DMS153 treated with DMSO at 0.1 percent for 48 hours (cell line): ENCODE data around the gene PRSS36.
"Not testable (repeated sequence)": the region's sequence is repeated elsewhere in the genome, so short reads cannot be mapped to it uniquely, and the experiment has no call there.

Experiments used
- DNase-seq: peaks from one replicate; lab custom pipeline; 2025; ENCODE audit not compliant: unreplicated experiment; lab: John Stamatoyannopoulos, UW

Gene PRSS36

GRCh38 chr16:31142109-31143010 is 7.5 kb downstream of the PRSS36 start:
- DNase-seq: peak; percentile 96

DNA sequence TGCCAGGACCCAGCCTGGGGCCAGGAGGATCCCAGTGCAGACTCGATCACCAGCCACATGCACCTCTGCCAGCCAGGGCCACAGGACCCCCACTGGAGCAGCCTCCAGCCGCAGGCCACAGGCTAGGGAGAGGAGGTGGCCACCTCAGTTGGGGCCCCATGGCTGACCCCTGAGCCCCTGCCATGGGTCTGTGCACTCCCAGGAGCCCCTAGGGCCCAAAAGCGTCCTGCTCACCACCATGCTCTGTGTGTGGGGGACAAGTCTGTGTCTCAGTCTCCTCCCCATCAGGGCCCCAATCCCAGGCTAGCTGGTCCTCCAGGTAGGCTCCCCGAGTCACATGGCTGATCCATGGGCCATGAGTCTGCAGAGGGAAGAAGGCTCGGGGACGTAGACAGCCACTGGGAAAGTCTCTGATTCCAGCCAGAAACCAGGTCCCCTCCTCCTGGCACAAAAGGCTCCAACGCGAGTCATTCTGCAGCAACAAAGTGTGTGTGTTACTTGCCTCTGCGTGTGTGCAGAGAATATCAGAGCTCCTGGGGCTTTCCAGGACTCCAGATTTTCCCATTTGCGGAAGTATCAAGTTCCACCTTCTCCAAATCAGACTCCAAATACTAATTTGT is 8.3 kb downstream of the PRSS36 start:
- DNase-seq: no peak

DNA sequence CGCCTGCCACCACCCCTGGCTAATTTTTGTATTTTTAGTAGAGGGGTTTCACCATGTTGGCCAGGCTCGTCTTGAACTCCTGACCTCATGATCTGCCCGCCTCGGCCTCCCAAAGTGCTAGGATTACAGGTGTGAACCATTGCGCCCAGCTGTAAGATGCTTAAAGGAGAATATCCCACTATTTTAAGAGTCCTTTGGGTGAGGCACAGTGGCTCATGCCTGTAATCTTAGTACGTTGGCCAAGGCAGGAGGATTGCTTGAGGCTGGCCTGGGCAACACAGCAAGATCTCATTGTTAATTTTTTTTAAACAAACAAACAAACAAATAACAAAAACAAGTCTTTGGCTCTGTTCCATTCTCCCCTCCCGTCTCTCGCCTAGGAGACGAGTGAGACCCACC is 8.8 kb downstream of the PRSS36 start:
- not testable (repeated sequence) for DNase-seq

DNA sequence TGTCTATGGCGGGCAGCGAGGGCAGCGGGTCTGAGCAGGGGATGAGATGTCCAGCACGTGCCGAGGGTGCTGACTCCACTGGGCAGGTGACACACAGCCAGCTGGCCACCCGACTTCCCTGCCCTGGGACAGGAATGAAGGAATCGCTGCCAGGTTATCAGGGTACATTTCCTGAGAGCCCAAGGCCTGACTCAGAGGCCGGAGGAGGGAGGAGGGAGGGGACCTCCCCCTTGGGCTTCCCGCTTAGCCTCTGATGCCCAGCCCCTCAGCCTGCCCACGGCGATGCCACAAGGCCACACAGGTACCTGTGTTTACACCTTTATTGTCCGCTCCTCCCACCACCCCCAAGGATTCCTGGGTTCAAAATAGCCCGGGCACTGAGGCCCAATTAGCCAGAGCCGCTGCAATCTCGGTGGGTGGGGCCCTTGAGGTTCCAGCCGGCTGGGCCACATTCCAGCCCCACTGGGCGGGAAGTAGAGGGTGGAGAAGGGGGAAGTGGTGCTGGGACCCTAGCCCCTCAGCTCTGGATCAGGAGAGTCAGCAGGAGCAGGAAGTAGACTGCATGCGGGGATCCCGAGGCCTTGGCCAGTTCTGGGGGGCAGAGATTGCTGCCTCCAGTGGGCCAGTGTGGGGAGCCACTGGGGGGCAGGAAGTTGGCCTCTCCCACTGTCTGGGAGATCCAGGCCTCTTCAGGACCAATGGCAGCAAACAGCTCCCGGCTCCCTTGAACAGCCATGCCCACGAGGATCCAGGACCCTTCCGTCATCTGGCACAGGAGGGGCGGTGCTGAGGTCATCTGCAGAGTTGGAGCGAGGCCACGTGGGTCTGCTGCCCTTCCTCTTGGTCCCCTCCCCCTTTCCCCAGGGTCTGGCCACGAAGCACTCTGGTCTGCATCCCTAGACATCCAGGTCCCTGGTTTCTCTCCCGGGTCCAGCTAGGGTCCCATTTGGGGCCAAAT is 11.0 kb downstream of the PRSS36 start:
- DNase-seq: no peak

GRCh38 chr16:31136822-31137499 is 12.9 kb downstream of the PRSS36 start:
- not testable (repeated sequence) for DNase-seq

GRCh38 chr16:31136287-31136662 is 13.6 kb downstream of the PRSS36 start:
- no peak for DNase-seq

GRCh38 chr16:31135535-31136286 is 14.2 kb downstream of the PRSS36 start, which contains the start of gene PRSS8:
TSS of gene PRSS8 (minus strand) at chr16:31135727. CDS start at chr16:31135498, 229 bp downstream.
- peak; percentile 23 for DNase-seq

GRCh38 chr16:31134625-31135534 is 15.0 kb downstream of the PRSS36 start:
- DNase-seq: peak; percentile 28

- DNase-seq: no peak
These were observed 15.7 kb downstream of the PRSS36 start for GRCh38 chr16:31134091-31134571.

DNA sequence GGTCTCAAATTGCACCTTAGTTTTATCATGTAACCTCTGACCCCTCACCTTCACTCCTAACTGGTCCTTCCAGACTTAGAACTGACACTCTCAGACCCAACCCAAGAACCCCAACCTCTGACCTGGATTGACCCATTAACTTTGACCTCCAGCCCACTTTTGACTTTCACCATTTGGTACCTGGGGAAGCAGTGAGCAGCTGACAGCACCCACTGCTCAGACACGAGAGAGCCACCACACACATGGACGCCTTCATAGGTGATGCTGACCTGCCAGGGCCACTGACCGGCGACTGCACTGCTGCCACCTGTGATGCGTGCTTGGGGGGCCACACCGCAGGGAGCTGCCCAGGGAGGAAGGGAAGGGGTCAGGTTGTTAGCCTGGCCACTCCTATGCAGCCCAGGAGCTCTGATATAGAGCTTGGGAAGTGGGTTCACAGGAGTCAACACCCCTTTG is 16.8 kb downstream of the PRSS36 start:
- no peak for DNase-seq

- no peak for DNase-seq
These were observed 17.4 kb downstream of the PRSS36 start for GRCh38 chr16:31132303-31132979.

DNA sequence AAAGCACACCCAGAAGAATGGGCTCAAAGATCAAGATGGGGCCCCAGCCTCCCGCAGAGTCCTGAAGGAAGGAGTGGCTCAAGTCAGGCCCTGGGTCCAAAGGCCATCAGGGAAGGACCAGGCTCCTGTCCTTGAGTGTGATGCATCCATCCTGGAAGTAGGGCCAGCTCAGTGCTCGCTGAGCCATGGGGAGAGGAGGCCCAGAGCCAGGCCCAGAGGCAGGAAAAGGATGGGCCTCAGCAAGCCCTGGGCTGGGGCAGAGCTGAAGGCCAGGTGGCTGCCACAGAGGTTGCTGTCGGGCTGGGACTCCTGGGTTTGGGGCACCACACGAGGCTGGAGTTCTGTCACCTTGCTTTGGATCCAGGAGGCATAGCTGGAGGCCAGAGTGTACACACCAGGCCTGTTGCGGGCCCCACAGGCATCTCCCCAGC is 18.0 kb downstream of the PRSS36 start:
- no peak for DNase-seq

GRCh38 chr16:31131416-31131815 is 18.4 kb downstream of the PRSS36 start:
- no peak for DNase-seq

DNA sequence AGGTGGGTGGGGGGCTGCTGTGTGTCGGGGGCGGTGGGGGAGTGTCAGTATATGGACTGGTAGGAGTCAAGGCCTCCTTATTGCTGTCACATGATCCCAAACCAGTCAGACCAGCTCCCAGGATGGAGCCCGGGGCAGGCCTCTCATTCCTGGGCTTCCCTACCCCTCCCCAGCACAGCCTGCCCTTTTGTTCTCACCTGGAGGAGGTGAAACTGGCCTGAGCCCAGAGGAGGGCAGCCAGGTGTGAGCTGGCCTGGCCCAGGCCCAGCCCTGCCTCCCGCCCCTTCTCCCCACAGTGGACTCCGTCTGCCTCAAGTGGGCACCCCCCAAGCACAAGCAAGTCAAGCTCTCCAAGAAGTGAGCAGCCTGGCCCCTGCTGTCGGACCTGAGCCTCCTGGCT is 19.0 kb downstream of the PRSS36 start:
- peak; percentile 12 for DNase-seq

GRCh38 chr16:31130336-31130891 is 19.5 kb downstream of the PRSS36 start:
- DNase-seq: no peak

DNA sequence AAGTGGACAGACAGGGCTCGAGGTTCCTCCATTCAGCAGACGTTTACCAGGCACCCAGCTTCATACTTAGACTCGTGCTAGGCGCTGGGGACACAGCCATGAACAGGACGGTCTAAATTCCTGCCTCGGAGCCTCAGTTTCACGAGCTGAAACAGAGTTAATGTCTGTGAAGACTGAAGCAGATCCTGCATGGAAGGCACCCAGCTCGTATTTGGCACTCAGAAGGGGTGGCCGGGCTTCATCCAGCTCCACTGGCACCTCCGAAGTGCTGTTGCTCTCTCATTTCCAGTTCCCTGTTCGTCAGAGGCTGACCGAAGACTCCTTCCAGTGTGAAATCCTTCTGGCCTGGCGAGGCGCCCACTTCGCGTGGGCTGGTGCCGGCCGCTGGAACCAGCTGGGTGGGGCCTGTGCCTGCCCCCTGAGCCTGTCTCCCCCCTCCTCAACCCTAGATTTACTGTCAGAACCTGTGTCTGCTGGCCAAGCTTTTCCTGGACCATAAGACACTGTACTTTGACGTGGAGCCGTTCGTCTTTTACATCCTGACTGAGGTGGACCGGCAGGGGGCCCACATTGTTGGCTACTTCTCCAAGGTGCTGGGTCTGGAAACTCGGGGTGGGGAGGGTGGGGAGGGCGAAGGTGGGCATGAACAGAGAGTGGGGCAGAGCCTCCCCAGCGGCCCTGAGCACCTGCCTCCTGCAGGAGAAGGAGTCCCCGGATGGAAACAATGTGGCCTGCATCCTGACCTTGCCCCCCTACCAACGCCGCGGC is 20.1 kb downstream of the PRSS36 start:
- no peak for DNase-seq
